Colonic mucosa (tissue), 4 donors: ENCODE results near the gene DHRS7B. TPM values are rescaled to one million over a fixed set of nuclear protein-coding genes. Genes with fewer than 3 reads are reported as not detected.
"Not testable (repeated sequence)": the region's sequence is repeated elsewhere in the genome, so short reads cannot be mapped to it uniquely, and the experiment has no call there.

Source experiments
- DNase-seq: peaks from one replicate; pipeline ENCODE4 v3.0.0-alpha.2; 2020
- H3K27ac ChIP-seq: fragments of 200-600 bp; one replicate; pipeline ENCODE4 v1.8.0; 2021
- H3K27me3 ChIP-seq: fragments of 200-600 bp; one replicate; pipeline ENCODE4 v1.8.0; 2021
- H3K36me3 ChIP-seq: fragments of 200-600 bp; one replicate; pipeline ENCODE4 v1.8.0; 2021
- H3K4me1 ChIP-seq: fragments of 200-600 bp; one replicate; pipeline ENCODE4 v1.8.0; 2021; ENCODE audit warnings: mild to moderate bottlenecking
- H3K4me3 ChIP-seq: fragments of 200-600 bp; one replicate; pipeline ENCODE4 v1.8.0; 2021
- H3K9ac ChIP-seq, 2 donors: one replicate each; pipeline ENCODE4 v1.7.0; 2013; ENCODE audit warnings: control low read depth in 2 of 2, low read depth in 2 of 2, low read length in 2 of 2
- H3K9me3 ChIP-seq: fragments of 200-600 bp; one replicate; pipeline ENCODE4 v1.8.0; 2021
- CTCF ChIP-seq: fragments of 200-600 bp; IDR thresholded peaks from one replicate; pipeline ENCODE4 v1.8.0; 2022; ENCODE audit warnings: antibody characterized with exemption, mild to moderate bottlenecking
- intact Hi-C: fragments of 100-400 bp; cut with DNase I; formaldehyde crosslinking; loops from one replicate; pipeline ENCODE4 v1.14.1; 2022
- total RNA-seq, 2 donors: library from RNA; stranded (reverse); fragmentation: NEBNext Ultra II Directional in 1 of 2; extraction: Animal tissue kit (Norgen Biotek cat#: 25700) in 1 of 2; gene quantifications; one replicate each; pipeline ENCODE4 v1.2.1, GENCODE V29; 2021
- donor health status: healthy.
- donor health status: DM: no; HTN: no; CAD: no.
- donor health status: DM: no; HTN: no; CAD: no.

DHRS7B gene
- total RNA-seq, 2 donors from 2014 or later = 29.4 to 44.0 TPM

GRCh38 chr17:21134559-21134958 is 7.8 kb downstream of the DHRS7B start:
- intact Hi-C loops = no loop called here
- Histone ChIP-seq H3K9me3 (no peaks in the 10 kb centered on the region), H3K9ac (no peak overlapping the region)

GRCh38 chr17:21140911-21141310 is 14.1 kb downstream of the DHRS7B start:
- Histone ChIP-seq H3K27me3 (no peaks in the 10 kb centered on the region), H3K9ac (no peak overlapping the region), H3K4me1 (no peaks in the 10 kb centered on the region), H3K9me3 (no peaks in the 10 kb centered on the region), H3K36me3 (no peaks in the 10 kb centered on the region), H3K27ac (no peak overlapping the region), H3K4me3 (no peak overlapping the region)
- intact Hi-C loops = no loop called here
- DNase-seq = no peak
- no peak for TF ChIP-seq CTCF

More at GRCh38 chr17:21134559-21134958, 7.8 kb downstream of the DHRS7B start:
- H3K27me3 ChIP-seq = no peaks in the 10 kb centered on the region
- H3K4me1 ChIP-seq = no peaks in the 10 kb centered on the region
- no peak overlapping the region for H3K27ac ChIP-seq
- TF ChIP-seq CTCF = no peak
- H3K4me3 ChIP-seq = no peak overlapping the region
- H3K36me3 ChIP-seq = no peaks in the 10 kb centered on the region
- DNase-seq = no peak

- no peak for DNase-seq
- TF ChIP-seq CTCF = no peak
- Histone ChIP-seq H3K27ac (no peak overlapping the region), H3K9me3 (no peaks in the 10 kb centered on the region), H3K4me1 (no peaks in the 10 kb centered on the region), H3K9ac (no peak overlapping the region), H3K27me3 (no peaks in the 10 kb centered on the region), H3K4me3 (no peak overlapping the region), H3K36me3 (no peaks in the 10 kb centered on the region)
- intact Hi-C loops = no loop called here
Observed at GRCh38 chr17:21141331-21141730, 14.6 kb downstream of the DHRS7B start.

- H3K27ac ChIP-seq, intact Hi-C loops, DNase-seq, H3K9me3 ChIP-seq, H3K27me3 ChIP-seq, H3K36me3 ChIP-seq, H3K4me1 ChIP-seq, H3K9ac ChIP-seq, H3K4me3 ChIP-seq: not testable (repeated sequence)
Observed at GRCh38 chr17:21142065-21142464, 15.3 kb downstream of the DHRS7B start.

GRCh38 chr17:21143695-21144094 is 16.9 kb downstream of the DHRS7B start:
- no peaks in the 10 kb centered on the region for H3K27me3 ChIP-seq
- H3K9ac ChIP-seq = no peak overlapping the region
- H3K27ac ChIP-seq = no peak overlapping the region
- no peaks in the 10 kb centered on the region for H3K9me3 ChIP-seq
- H3K36me3 ChIP-seq = no peaks in the 10 kb centered on the region
- TF ChIP-seq CTCF = no peak
- DNase-seq = no peak
- H3K4me3 ChIP-seq = no peak overlapping the region
- no peaks in the 10 kb centered on the region for H3K4me1 ChIP-seq
- intact Hi-C loops = no loop called here

GRCh38 chr17:21144299-21144698 is 17.5 kb downstream of the DHRS7B start:
- H3K36me3 ChIP-seq, H3K27ac ChIP-seq, intact Hi-C loops, DNase-seq, H3K27me3 ChIP-seq, H3K4me3 ChIP-seq, H3K4me1 ChIP-seq, H3K9me3 ChIP-seq, H3K9ac ChIP-seq: not testable (repeated sequence)
